Brain microvascular endothelial cell (primary cell): ENCODE measurements around the gene IL17RE.

ENCODE experiments used
- DNase-seq: peaks from one replicate; pipeline ENCODE4 v3.0.0-alpha.2; 2020
- H3K27ac ChIP-seq: fragments of 250-450 bp; sonication (Bioruptor Pico); 2 replicates; pipeline ENCODE4 v1.5.1; 2020; ENCODE audit warnings: mild to moderate bottlenecking, moderate library complexity
- H3K27me3 ChIP-seq: fragments of 250-450 bp; sonication (Bioruptor Pico); replicated peaks from 2 replicates; pipeline ENCODE4 v1.5.1; 2020; ENCODE audit warnings: mild to moderate bottlenecking
- H3K36me3 ChIP-seq: fragments of 250-450 bp; sonication (Bioruptor Pico); replicated peaks from 2 replicates; pipeline ENCODE4 v1.5.1; 2020; ENCODE audit warnings: mild to moderate bottlenecking
- H3K4me3 ChIP-seq: 2 replicates; pipeline ENCODE4 v1.5.1; 2011; ENCODE audit warnings: low read depth, mild to moderate bottlenecking, control low read depth, low read length, moderate library complexity
- in situ Hi-C: cut with HindIII; loops from 2 replicates; pipeline ENCODE4 v1.10.0; 2017; ENCODE audit warnings: low sequenced_read_pairs, low pct_ligation_motif_present
- TF ChIP-seq, protein P1 (sequence below): IDR thresholded peaks from 2 replicates; pipeline ENCODE4 v1.5.1; 2011; ENCODE audit warnings: low read depth, mild to moderate bottlenecking, moderate library complexity, low read length, control low read depth, inconsistent platforms; ENCODE audit errors: missing control alignments

The IL17RE gene

GRCh38 chr3:9901967-9902366, 681 bp upstream of the IL17RE start:
- Histone ChIP-seq H3K36me3 (no peaks in the 10 kb centered on the region), H3K27ac (no peak overlapping the region), H3K4me3 (no peak overlapping the region), H3K27me3 (no peaks in the 10 kb centered on the region)
- DNase-seq: no peak
- TF ChIP-seq, protein P1, sequence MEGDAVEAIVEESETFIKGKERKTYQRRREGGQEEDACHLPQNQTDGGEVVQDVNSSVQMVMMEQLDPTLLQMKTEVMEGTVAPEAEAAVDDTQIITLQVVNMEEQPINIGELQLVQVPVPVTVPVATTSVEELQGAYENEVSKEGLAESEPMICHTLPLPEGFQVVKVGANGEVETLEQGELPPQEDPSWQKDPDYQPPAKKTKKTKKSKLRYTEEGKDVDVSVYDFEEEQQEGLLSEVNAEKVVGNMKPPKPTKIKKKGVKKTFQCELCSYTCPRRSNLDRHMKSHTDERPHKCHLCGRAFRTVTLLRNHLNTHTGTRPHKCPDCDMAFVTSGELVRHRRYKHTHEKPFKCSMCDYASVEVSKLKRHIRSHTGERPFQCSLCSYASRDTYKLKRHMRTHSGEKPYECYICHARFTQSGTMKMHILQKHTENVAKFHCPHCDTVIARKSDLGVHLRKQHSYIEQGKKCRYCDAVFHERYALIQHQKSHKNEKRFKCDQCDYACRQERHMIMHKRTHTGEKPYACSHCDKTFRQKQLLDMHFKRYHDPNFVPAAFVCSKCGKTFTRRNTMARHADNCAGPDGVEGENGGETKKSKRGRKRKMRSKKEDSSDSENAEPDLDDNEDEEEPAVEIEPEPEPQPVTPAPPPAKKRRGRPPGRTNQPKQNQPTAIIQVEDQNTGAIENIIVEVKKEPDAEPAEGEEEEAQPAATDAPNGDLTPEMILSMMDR: no peak
- in situ Hi-C loops: no loop called here

DNA sequence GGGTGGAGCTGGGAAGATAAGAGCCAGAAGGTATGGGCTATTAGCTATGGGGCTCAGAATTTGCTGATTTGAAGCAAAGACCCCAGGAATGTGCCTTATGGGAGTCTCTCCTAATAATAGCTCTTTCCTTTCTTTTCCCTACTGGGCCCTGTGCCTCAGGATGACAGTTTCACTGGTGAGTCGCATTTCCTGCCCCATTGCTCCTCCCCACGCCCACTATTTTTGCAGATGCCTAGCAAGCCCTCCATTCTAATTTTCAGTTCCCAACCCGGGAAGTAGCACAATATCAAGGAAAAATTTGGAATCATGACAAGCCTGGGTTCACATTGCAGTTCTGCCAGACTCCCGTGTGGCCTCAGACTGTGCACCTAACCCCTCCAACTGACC, 583 bp downstream of the IL17RE start:
- no peak overlapping the region for H3K4me3 ChIP-seq
- TF ChIP-seq, protein P1: no peak
- no peak for DNase-seq
- in situ Hi-C loops: no loop called here
- no peak overlapping the region for H3K27ac ChIP-seq
- no peaks in the 10 kb centered on the region for H3K27me3 ChIP-seq
- no peaks in the 10 kb centered on the region for H3K36me3 ChIP-seq

- in situ Hi-C loops: no loop called here
- Histone ChIP-seq H3K27ac (no peak overlapping the region), H3K4me3 (no peak overlapping the region), H3K27me3 (no peaks in the 10 kb centered on the region), H3K36me3 (no peaks in the 10 kb centered on the region)
- DNase-seq: no peak
- TF ChIP-seq, protein P1: no peak
Measured at GRCh38 chr3:9903904-9904303, 1.3 kb downstream of the IL17RE start.

GRCh38 chr3:9906480-9906879, 3.8 kb downstream of the IL17RE start:
- no peak overlapping the region for H3K4me3 ChIP-seq
- in situ Hi-C loops: no loop called here
- no peak overlapping the region for H3K27ac ChIP-seq
- no peaks in the 10 kb centered on the region for H3K36me3 ChIP-seq
- TF ChIP-seq, protein P1: no peak
- DNase-seq: no peak
- H3K27me3 ChIP-seq: no peaks in the 10 kb centered on the region

DNA sequence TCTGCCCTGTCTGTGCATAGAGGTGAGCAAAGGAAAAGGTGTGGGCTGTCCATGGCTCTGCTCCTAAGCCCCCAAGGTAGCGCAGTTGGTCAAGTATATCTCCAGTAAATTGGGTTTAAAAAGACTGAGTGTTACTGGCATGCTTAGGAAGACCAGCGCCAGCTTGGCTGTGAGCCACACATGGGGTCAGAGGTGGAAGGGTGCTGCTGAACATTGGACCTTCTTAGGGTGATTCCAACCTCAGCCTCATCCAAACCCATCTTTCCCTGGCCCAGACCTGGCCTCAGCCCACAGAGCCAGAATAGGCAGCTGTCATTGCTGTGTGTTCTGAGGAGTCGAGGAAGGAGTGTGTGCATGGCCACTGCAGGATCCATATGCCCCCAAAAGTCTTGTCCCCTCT, 5.6 kb downstream of the IL17RE start:
- Histone ChIP-seq H3K27ac (no peak overlapping the region), H3K27me3 (no peaks in the 10 kb centered on the region), H3K36me3 (no peaks in the 10 kb centered on the region), H3K4me3 (no peak overlapping the region)
- in situ Hi-C loops: no loop called here
- TF ChIP-seq, protein P1: no peak
- no peak for DNase-seq

DNA sequence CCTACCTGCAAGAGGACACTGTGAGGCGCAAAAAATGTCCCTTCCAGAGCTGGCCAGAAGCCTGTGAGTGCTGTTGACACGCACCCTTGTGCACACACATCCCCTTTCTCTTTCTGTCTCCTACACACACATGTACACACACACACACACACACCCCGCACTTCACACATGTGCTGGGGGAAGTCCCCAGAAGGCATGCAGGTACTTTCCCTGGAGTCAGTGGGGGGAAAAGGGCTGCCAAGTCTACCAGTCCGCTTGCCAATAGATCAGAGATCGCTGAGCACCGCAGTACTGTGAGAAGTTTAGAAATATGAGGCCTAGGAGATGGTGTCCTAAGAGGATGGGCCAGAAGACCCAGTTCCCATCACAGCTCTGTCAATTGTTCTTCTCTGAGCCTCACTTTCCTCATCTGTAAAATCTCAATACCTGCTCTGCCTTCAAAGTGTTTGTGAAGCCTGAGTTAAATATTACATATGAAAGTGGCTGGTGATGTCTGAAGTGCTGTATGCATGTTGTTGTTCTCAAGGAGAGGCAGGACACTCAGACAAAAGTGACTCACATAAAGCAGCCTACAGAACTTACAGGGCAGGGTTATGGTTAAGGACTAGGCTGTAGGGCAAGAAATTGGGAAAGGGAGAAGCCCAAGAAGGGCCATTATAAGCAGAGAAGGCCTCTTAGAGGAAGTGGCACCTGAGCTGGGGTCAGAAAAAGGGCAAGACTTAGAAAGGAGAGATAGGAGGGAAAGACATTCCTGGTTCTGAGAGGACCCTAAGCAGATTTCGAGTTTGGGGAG, 6.8 kb downstream of the IL17RE start:
- H3K36me3 ChIP-seq: no peaks in the 10 kb centered on the region
- H3K27me3 ChIP-seq: no peaks in the 10 kb centered on the region
- no peak overlapping the region for H3K4me3 ChIP-seq
- in situ Hi-C loops: no loop called here
- H3K27ac ChIP-seq: no peak overlapping the region
- TF ChIP-seq, protein P1: no peak
- DNase-seq: no peak
